Mononuclear cell (primary cell): ENCODE measurements around the gene ATP13A2. TPM values are rescaled to one million over a fixed set of nuclear protein-coding genes. Genes with fewer than 3 reads are reported as not detected.

Source experiments
- H3K27me3 ChIP-seq: 2 replicates; pipeline ENCODE4 v1.6.0; 2011; ENCODE audit warnings: low read length, control low read depth; ENCODE audit not compliant: insufficient read depth
- H3K4me1 ChIP-seq: 2 replicates; pipeline ENCODE4 v1.5.1; 2011; ENCODE audit warnings: mild to moderate bottlenecking, low read length, control low read depth; ENCODE audit not compliant: insufficient read depth
- H3K4me3 ChIP-seq: 2 replicates; pipeline ENCODE4 v1.5.1; 2011; ENCODE audit warnings: mild to moderate bottlenecking, low read length, moderate library complexity
- H3K9me3 ChIP-seq: 2 replicates; pipeline ENCODE4 v1.5.1; 2011; ENCODE audit warnings: low read depth, mild to moderate bottlenecking, control low read depth, low read length
- total RNA-seq: library from RNA; depleted of rRNA; stranded (reverse); fragments of >200 nt; gene quantifications from one replicate; pipeline ENCODE4 v1.2.3, GENCODE V29; 2012

The ATP13A2 gene
- total RNA-seq, 1 donor: 15.1 TPM

DNA sequence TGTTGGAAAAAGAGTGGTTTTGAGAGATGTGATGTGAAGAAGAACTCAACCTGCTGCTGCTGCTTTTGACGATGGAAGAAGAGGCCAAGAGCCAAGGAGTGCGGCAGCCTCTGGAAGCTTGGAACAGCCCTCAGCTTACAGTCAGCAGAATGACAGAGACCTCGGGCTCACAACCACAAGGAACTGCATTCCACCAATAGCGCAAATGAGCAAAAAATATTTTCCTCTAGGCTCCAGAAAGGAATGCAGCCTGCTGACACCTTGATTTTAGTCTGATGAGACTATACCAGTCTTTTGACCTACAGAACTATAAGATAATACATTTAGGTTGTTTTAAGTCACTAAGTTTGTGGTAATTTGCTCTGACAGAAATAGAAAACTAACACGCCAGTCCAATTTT lies 31.9 kb upstream of the ATP13A2 start:
- H3K4me3 ChIP-seq: no peak overlapping the region
- H3K4me1 ChIP-seq: peaks cover 16% of the 10 kb centered on the region
- H3K9me3 ChIP-seq: no peaks in the 10 kb centered on the region
- H3K27me3 ChIP-seq: no peaks in the 10 kb centered on the region

DNA sequence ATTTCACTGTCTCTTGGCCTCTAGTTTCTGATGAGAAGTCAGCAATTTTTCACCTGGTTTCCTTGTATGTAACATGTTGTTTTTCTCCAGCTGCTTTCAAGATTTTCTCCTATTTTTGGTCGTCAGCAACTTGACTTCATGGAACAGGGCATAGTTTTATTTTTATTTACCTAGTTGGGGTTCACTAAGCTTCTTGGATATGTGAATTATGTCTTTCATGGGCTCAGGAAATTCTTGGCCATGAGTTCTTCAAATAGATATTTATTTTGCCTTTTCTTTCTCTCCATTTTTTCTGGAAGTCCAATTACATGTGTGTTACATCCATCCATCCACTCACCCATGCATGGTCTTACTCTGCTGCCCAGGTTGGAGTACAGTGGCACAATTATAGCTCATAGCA lies 28.4 kb upstream of the ATP13A2 start:
- Histone ChIP-seq H3K27me3 (no peaks in the 10 kb centered on the region), H3K4me1 (peaks cover 2% of the 10 kb centered on the region), H3K4me3 (no peak overlapping the region), H3K9me3 (no peaks in the 10 kb centered on the region)

DNA sequence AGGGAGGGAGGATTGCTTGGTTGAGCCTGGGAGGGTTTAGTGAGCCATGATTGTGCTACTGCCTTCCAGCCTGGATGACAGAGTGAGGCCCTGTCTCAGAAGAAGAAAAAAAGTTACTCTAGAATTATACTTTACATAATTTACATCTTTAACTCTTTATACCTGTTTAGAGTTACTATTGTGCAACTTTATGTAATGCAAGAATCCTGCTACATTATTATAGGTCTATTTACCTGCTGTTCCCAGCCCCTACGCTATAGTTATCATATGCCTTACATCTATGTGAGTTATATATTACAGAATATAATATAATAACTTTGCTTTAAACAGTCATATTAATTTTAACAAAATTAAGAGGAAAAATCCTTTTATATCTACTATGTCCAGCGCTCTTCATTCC lies 27.8 kb upstream of the ATP13A2 start:
- Histone ChIP-seq H3K9me3 (no peaks in the 10 kb centered on the region), H3K4me1 (no peaks in the 10 kb centered on the region), H3K27me3 (no peaks in the 10 kb centered on the region), H3K4me3 (no peak overlapping the region)

DNA sequence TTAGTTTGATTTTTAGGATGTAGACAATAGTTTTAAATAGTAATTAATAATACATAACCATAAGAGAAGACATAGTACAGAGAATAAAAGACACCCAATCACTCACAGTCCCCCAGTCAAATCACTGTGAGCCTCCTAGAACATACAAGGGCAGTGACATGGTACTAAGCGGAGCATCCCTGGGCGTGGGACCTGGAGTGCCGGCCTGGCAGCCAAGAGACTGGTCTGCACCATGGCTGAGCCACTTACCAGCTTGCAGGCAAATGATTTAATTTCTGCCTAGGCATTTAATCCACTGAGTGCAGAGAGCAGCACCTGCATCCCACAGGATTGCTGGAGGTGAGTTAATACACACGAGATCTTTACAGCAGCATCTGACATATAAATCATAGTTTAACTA lies 21.8 kb upstream of the ATP13A2 start:
- no peaks in the 10 kb centered on the region for H3K27me3 ChIP-seq
- no peak overlapping the region for H3K4me3 ChIP-seq
- no peaks in the 10 kb centered on the region for H3K9me3 ChIP-seq
- no peaks in the 10 kb centered on the region for H3K4me1 ChIP-seq

DNA sequence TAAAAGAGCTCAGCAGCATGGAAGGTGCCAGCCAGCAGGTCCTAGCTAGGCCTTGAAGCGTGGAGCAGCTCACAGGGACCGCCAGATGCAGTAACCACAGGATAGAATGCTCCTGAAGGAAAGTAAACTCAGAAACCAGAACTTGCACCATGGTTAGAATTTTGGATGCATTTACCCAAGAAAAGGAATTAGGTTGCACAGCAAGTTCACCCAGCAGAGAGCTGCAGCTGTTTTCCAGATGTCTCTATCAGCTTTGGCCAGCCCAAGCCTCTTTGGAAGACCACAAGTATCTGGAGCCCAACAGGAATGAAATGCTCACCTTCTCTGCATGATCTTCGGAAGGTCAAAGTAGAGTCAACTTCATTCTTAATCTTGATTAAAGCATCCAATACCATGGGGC lies 21.0 kb upstream of the ATP13A2 start:
- H3K4me1 ChIP-seq: no peaks in the 10 kb centered on the region
- H3K27me3 ChIP-seq: no peaks in the 10 kb centered on the region
- no peak overlapping the region for H3K4me3 ChIP-seq
- H3K9me3 ChIP-seq: no peaks in the 10 kb centered on the region

DNA sequence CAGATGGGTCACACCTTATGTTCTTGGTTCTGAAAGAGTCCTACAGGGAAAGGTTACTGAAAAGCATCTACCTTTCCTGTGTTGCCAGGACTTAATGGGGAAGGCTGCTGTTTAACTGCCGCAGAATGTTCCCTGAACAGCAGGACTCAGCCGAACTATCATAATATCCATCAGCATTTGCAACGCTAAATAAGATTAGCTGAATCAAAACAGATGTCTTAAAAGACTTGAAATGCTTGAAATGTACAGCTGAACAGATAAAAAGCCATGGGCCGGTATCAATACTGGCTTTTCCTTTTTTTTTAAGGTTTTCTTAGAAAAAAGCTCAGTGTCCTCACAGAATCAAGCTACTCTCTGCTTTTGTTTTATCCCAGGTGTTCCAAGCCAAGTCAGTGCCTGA lies 19.7 kb upstream of the ATP13A2 start:
- Histone ChIP-seq H3K4me3 (no peak overlapping the region), H3K9me3 (no peaks in the 10 kb centered on the region), H3K27me3 (no peaks in the 10 kb centered on the region), H3K4me1 (no peaks in the 10 kb centered on the region)

DNA sequence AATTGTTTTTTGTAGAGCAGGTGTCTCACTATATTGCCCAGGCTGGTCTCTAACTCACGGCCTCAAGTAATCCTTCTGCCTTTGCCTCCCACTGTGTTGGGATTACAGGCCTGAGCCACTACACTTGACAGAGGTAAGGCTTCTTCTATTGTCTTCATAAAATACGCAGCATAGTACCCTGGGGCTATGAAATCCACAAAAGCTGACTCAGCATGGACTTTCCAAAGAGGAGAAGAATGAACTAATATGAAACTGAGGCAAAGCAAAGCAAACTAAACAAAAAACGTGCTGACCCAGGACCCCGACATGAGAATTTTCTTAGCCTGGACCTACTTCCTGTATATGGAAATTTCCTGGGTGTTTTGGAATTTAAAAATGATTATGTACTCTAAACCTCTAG lies 18.5 kb upstream of the ATP13A2 start:
- no peaks in the 10 kb centered on the region for H3K27me3 ChIP-seq
- H3K9me3 ChIP-seq: no peaks in the 10 kb centered on the region
- no peaks in the 10 kb centered on the region for H3K4me1 ChIP-seq
- H3K4me3 ChIP-seq: no peak overlapping the region

DNA sequence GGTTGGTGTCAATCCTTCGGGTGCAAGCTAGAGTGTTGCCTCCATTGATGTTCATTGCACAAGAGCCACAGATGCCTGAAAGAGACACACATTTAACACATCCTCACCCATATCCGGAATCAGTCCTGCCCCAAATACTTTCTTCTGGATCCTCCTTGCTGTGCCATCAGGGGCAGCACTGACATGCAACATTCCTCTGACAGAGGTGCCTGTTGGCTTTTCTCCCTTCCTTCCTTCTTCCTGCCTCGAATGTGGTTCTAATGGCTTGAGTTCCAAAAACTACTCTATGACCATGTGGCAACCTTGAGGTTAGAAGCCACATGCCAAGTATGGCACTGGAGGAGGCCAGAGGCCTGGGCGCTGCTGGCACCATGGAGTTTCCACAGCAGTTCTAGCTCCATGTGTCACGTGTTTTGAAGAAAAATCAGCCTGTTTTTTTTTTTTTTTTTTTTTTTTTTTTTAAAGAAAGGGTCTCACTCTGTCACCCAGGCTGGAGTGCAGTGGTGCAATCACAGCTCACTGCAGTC lies 17.0 kb upstream of the ATP13A2 start:
- Histone ChIP-seq H3K27me3 (no peaks in the 10 kb centered on the region), H3K4me3 (no peak overlapping the region), H3K9me3 (no peaks in the 10 kb centered on the region), H3K4me1 (peaks cover 3% of the 10 kb centered on the region)

DNA sequence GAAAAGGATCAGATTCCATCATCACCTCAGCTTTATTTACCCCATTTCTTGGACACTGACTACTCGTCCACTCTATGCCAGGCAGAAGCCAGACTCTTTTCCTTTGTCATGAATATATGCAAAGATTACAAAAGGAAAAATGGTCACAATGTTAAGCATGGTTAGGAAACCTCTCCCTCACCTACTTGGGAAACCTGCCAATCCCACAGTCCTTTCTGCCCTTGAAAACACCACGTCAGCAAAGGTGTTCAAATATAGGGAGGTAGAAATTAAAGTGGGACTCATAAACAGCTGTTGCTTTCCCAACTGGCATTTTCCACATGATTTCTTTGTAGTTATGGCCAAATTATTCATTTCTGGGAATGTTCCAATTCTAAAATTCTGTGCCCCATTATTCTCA lies 16.2 kb upstream of the ATP13A2 start:
- H3K4me3 ChIP-seq: no peak overlapping the region
- H3K9me3 ChIP-seq: no peaks in the 10 kb centered on the region
- H3K27me3 ChIP-seq: no peaks in the 10 kb centered on the region
- H3K4me1 ChIP-seq: peaks cover 11% of the 10 kb centered on the region

DNA sequence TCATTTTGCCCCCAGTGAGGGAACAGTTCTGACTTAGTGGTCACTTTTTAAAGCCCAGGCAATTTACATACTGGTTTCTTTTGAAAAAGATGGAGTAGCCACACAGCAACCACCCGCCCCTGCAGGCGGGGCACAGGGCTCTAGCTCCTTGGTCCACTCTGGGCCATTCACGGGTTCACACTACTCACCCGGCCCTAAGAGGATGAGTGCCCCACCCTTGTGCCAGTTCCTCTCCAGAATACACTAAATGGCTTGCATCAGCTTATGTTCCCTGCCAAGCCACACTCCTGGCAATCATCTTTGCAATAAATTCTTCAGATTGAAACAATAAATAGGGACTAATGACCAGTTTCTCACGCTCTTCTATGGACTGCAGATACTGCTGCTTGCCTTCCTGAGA lies 15.7 kb upstream of the ATP13A2 start:
- Histone ChIP-seq H3K4me3 (no peak overlapping the region), H3K4me1 (peaks cover 12% of the 10 kb centered on the region), H3K27me3 (no peaks in the 10 kb centered on the region), H3K9me3 (no peaks in the 10 kb centered on the region)

DNA sequence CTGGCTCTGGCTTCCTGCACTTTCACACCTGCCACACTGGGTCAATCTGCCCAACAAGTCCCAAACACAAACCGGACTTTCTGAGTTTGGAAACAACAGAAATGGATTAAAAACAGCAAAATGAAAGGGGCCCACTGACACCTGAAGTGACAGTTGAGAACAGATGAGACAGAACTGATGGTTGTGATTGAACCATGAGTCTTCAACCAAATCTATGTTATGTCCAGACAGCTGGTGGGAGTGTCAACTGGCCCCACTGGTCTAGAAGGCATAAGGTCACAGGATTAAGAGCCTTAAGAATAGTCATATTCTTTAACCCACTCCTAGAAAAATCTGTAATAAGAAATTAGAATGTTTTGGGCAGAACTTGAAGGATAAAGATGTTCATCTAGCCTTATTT lies 13.0 kb upstream of the ATP13A2 start:
- H3K9me3 ChIP-seq: no peaks in the 10 kb centered on the region
- H3K27me3 ChIP-seq: no peaks in the 10 kb centered on the region
- H3K4me1 ChIP-seq: peaks cover 12% of the 10 kb centered on the region
- no peak overlapping the region for H3K4me3 ChIP-seq

DNA sequence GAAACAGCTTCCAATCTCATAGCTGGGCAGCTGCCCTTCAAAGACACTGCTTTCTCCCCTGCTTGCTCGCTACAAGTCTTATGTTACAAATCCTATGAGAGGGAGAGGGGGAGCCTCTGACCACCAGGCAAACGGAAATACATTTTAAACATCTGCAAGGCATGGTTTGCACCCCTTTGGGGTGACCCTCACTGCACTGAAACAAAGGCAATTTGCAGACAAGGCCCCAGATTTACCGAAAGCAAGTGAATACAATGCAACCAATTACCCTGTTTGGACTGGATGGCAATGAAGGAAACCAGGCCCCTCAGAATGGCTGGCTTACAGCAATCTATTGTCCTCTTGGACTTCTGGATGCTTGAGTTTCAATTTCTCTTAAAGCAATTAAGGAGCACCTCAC lies 11.8 kb upstream of the ATP13A2 start:
- H3K4me1 ChIP-seq: peaks cover 12% of the 10 kb centered on the region
- H3K9me3 ChIP-seq: no peaks in the 10 kb centered on the region
- H3K27me3 ChIP-seq: no peaks in the 10 kb centered on the region
- H3K4me3 ChIP-seq: no peak overlapping the region

DNA sequence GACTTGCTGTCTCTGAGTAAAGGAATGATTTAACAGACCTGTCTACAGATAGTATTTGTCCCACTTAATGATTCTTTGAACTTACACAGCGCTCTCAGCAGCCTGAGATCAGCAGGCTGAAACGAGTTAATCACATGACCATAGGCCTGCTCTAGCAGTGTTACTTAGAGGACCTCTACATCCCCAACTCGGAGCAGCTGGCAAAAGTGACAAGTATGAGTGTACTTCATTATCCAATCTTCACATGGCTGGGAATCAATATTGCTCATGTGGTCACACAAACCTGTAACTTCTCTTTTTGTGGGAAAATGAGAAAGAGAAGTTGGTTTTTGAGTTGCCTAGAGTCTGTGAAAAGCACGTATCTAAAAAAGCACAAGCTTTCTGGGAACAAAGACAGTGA lies 11.4 kb upstream of the ATP13A2 start:
- no peaks in the 10 kb centered on the region for H3K9me3 ChIP-seq
- H3K4me3 ChIP-seq: no peak overlapping the region
- H3K27me3 ChIP-seq: no peaks in the 10 kb centered on the region
- peaks cover 12% of the 10 kb centered on the region for H3K4me1 ChIP-seq

DNA sequence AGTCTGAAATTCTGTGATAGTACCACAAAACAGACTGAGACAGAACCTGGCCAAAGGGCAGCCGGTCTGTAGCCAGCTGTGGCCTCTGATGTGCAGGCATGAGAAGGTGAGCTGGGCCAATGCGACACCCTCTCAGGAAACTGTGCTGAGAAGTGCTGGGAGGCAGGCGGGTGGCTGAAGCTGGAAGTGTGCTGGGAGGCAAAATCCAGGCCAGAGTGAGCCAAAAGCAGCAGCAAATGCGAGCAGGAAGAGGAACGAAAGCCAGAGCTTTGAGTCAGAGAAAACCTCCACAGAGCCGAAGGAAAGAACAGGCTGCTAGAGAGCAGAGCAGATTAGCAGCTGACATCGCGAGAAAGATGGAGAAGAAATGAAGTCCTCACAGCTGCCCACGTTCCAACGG lies 10.2 kb upstream of the ATP13A2 start:
- no peaks in the 10 kb centered on the region for H3K9me3 ChIP-seq
- H3K4me1 ChIP-seq: peaks cover 12% of the 10 kb centered on the region
- H3K27me3 ChIP-seq: no peaks in the 10 kb centered on the region
- no peak overlapping the region for H3K4me3 ChIP-seq

DNA sequence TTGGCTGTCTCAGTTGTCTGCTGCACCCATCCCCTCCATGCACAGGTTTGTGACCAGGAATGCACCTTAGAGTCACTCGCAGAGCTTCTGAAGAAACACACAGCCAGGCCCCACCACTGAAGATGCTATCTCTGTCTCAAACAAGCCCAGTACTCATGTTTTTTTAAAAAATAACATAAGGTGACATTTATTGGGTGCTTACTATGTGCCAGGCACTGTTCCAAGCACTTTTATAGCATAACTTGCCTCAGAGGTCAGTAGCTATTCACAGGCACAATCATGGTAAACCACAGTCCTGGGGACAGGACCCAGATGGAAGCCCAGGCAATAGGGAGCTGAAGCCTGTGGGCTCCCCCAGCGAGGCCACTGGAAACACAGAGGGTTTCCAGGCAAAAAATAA lies 8.8 kb upstream of the ATP13A2 start:
- no peaks in the 10 kb centered on the region for H3K27me3 ChIP-seq
- peaks cover 16% of the 10 kb centered on the region for H3K4me1 ChIP-seq
- no peaks in the 10 kb centered on the region for H3K9me3 ChIP-seq
- no peak overlapping the region for H3K4me3 ChIP-seq

DNA sequence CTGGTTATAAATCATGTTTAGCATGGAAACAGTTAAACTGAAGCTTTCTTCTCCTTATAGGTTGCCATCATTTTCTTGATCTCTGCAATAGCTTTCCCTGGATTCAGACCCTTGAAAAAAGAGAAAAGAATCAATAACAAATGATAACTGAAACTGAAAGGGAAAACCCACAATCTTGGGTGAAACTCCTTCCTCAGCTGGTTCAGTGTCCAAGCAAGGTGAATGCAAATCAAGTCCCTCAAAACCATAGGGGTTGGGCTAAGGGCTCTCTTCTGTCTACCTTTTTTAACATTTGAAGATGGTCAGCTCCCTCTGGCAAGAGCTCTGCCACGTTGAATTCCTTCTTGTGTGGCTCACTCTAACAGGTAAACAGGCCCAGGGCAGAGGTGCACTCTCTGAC lies 7.1 kb upstream of the ATP13A2 start:
- Histone ChIP-seq H3K9me3 (no peaks in the 10 kb centered on the region), H3K4me3 (no peak overlapping the region), H3K4me1 (peaks cover 24% of the 10 kb centered on the region), H3K27me3 (no peaks in the 10 kb centered on the region)

DNA sequence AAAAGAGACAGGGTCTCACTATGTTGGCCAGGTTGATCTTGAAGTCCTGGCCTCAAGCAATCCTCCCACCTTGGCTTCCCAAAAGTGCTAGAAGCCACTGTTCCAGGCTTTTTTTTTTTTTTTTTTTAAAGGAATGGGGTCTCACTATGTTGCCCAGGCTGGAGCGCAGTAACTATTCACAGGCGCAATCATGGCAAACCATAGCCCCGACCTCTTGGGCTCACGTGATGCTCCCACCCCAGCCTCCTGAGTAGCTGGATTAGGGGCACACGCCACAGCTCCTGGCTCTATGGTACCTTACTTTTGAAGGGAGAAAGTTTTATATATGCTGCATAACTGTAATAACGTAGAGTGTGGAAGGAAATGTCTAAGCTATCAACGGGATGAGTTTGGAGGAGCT lies 5.7 kb upstream of the ATP13A2 start:
- H3K9me3 ChIP-seq: no peaks in the 10 kb centered on the region
- peaks cover 16% of the 10 kb centered on the region for H3K4me1 ChIP-seq
- no peaks in the 10 kb centered on the region for H3K27me3 ChIP-seq
- H3K4me3 ChIP-seq: no peak overlapping the region
